HFF-Myc (cell line): ENCODE results near the gene PPP2R2D.

Experiments
- DNase-seq: peaks from one replicate; pipeline ENCODE4 v3.0.0-alpha.2; 2011; ENCODE audit warnings: low read depth; ENCODE audit errors: extremely low read depth
- H3K4me3 ChIP-seq: replicated peaks from 2 replicates; pipeline ENCODE4 v1.5.1; 2011; ENCODE audit warnings: low read depth, mild to moderate bottlenecking, control low read depth, low read length
- CTCF ChIP-seq: IDR thresholded peaks from 2 replicates; pipeline ENCODE4 v1.5.1; 2012; ENCODE audit warnings: mild to moderate bottlenecking, low read depth, low read length, control low read depth; ENCODE audit errors: missing control alignments

Gene PPP2R2D

GRCh38 chr10:131926253-131926652 lies 25.4 kb downstream of the PPP2R2D start:
- DNase-seq = no peak
- H3K4me3 ChIP-seq = no peak overlapping the region
- no peak for TF ChIP-seq CTCF

- no peak for TF ChIP-seq CTCF
- DNase-seq = no peak
- no peak overlapping the region for H3K4me3 ChIP-seq
Observed at GRCh38 chr10:131926743-131927595, 26.2 kb downstream of the PPP2R2D start.

GRCh38 chr10:131928248-131929095 lies 27.7 kb downstream of the PPP2R2D start:
- DNase-seq = no peak
- TF ChIP-seq CTCF = no peak
- no peak overlapping the region for H3K4me3 ChIP-seq

- no peak overlapping the region for H3K4me3 ChIP-seq
- no peak for TF ChIP-seq CTCF
- DNase-seq = no peak
Observed at GRCh38 chr10:131929122-131929845, 28.5 kb downstream of the PPP2R2D start.

- TF ChIP-seq CTCF = no peak
- no peak for DNase-seq
- H3K4me3 ChIP-seq = no peak overlapping the region
Observed at GRCh38 chr10:131930150-131930549, 29.3 kb downstream of the PPP2R2D start.

GRCh38 chr10:131930586-131931330 lies 29.9 kb downstream of the PPP2R2D start:
- no peak overlapping the region for H3K4me3 ChIP-seq
- TF ChIP-seq CTCF = no peak
- DNase-seq = no peak
